NCI-H82 treated with DMSO at 0.1 percent for 48 hours (cell line): Measurements from ENCODE around the gene EDIL3.
A peak's percentile ranks its signal among the peaks of the same experiment; 100 is the strongest.
"Not testable (repeated sequence)": the region's sequence is repeated elsewhere in the genome, so short reads cannot be mapped to it uniquely, and the experiment has no call there.

Source experiments
- DNase-seq: peaks from one replicate; lab custom pipeline; 2025; ENCODE audit not compliant: unreplicated experiment; lab: John Stamatoyannopoulos, UW

Gene EDIL3

GRCh38 chr5:84303315-84303714 is 81.4 kb downstream of the EDIL3 start:
- DNase-seq, result no peak

GRCh38 chr5:84301535-84301934 is 83.1 kb downstream of the EDIL3 start:
- no peak for DNase-seq

- no peak for DNase-seq
These were observed 84.7 kb downstream of the EDIL3 start for GRCh38 chr5:84299959-84300358.

- DNase-seq, result no peak
These were observed 86.1 kb downstream of the EDIL3 start for GRCh38 chr5:84298628-84299027.

- DNase-seq, result not testable (repeated sequence)
These were observed 87.0 kb downstream of the EDIL3 start for GRCh38 chr5:84297641-84298040.

- no peak for DNase-seq
These were observed 91.7 kb downstream of the EDIL3 start for GRCh38 chr5:84292788-84293653.

- no peak for DNase-seq
These were observed 92.6 kb downstream of the EDIL3 start for GRCh38 chr5:84292000-84292642.

GRCh38 chr5:84290673-84291072 is 94.0 kb downstream of the EDIL3 start:
- no peak for DNase-seq

- DNase-seq, result no peak
These were observed 94.5 kb downstream of the EDIL3 start for GRCh38 chr5:84290161-84290560.

- no peak for DNase-seq
These were observed 96.7 kb downstream of the EDIL3 start for GRCh38 chr5:84287951-84288350.

GRCh38 chr5:84286662-84287061 is 98.0 kb downstream of the EDIL3 start:
- peak; percentile 27 for DNase-seq

- DNase-seq, result no peak
These were observed 98.7 kb downstream of the EDIL3 start for GRCh38 chr5:84285641-84286637.

- peak; percentile 15 for DNase-seq
These were observed 103.3 kb downstream of the EDIL3 start for GRCh38 chr5:84281383-84281782.

- DNase-seq, result no peak
These were observed 105.4 kb downstream of the EDIL3 start for GRCh38 chr5:84279234-84279633.

- no peak for DNase-seq
These were observed 109.1 kb downstream of the EDIL3 start for GRCh38 chr5:84275609-84276008.

GRCh38 chr5:84274585-84275468 is 109.9 kb downstream of the EDIL3 start:
- peak; percentile 16 for DNase-seq

GRCh38 chr5:84273517-84273883 is 111.2 kb downstream of the EDIL3 start:
- DNase-seq, result no peak

GRCh38 chr5:84272771-84273516 is 111.7 kb downstream of the EDIL3 start:
- no peak for DNase-seq

GRCh38 chr5:84265739-84266550 is 118.7 kb downstream of the EDIL3 start:
- no peak for DNase-seq
